ENCODE measurements around the gene ARHGAP23. TPM values are rescaled to one million over a fixed set of nuclear protein-coding genes. Genes with fewer than 3 reads are reported as not detected.
"Not testable (repeated sequence)": the region's sequence is repeated elsewhere in the genome, so short reads cannot be mapped to it uniquely, and the experiment has no call there.

ARHGAP23 gene
- total and polyA plus RNA-seq, 10 donors, result 7.5 to 250 (median 67.0) TPM

- Histone ChIP-seq H3K36me3 (peaks cover 0 to 91% (median 12%) of the 10 kb centered on the region in 6 donors), H3K4me1 (peaks cover 0 to 75% (median 43%) of the 10 kb centered on the region in 6 donors), H3K27ac (peak overlapping the region in 3 of 8 donors; percentile 11 to 42 (median 25)), H3K4me3 (no peak overlapping the region), H3K9me3 (no peaks in the 10 kb centered on the region), H3K27me3 (replicated peaks in 1 of 7) (no peaks in the 10 kb centered on the region)
- DNase-seq, result no peak
- WGBS, 5 donors, result 68 to 86% (median 78%) methylated on average over 13 to 20 of the region's 20 CpGs
- intact Hi-C loops (cut with DNase I; ENCODE audit: low total_unique reads), result no loop called here
- TF ChIP-seq POLR2A (IDR thresholded peaks at IDR 0.05) (no peak), POLR2AphosphoS5 (IDR thresholded peaks at IDR 0.05) (peak in 1 of 3 donors; percentile 25)
Measured at GRCh38 chr17:38469875-38470274, 41.6 kb downstream of the ARHGAP23 start.

DNA sequence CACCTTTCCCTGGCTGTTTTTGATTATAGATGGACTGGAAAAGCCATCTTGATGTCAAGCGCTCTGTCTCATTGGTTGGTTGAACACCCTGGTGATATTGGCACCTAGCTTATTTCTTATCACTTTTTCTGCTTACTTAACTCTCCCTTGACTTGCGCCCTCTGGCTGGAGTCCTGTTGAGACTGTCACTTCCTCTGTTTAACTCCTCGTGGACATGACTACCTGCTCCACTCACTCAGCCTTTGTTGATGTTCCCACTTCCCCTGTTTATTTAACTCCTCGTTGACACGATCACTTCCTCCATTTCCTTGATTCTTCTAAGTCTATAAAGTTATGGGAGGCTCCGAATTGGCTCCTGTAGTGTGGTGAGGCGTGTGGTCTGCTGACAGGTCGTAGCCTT, 43.0 kb downstream of the ARHGAP23 start:
- Histone ChIP-seq H3K4me1 (peaks cover 0 to 72% (median 40%) of the 10 kb centered on the region in 6 donors), H3K27ac (peak overlapping the region in 2 of 8 donors; percentile 14 to 39), H3K36me3 (peaks cover 0 to 99% (median 10%) of the 10 kb centered on the region in 6 donors)
- 56 to 72% (median 66%) methylated on average over 8 of the region's 8 CpGs for WGBS, 5 donors
- H3K4me3 ChIP-seq; H3K9me3 ChIP-seq; intact Hi-C loops (cut with DNase I; ENCODE audit: low total_unique reads); DNase-seq; H3K27me3 ChIP-seq (replicated peaks in 1 of 7): not testable (repeated sequence)
- TF ChIP-seq, protein P1, sequence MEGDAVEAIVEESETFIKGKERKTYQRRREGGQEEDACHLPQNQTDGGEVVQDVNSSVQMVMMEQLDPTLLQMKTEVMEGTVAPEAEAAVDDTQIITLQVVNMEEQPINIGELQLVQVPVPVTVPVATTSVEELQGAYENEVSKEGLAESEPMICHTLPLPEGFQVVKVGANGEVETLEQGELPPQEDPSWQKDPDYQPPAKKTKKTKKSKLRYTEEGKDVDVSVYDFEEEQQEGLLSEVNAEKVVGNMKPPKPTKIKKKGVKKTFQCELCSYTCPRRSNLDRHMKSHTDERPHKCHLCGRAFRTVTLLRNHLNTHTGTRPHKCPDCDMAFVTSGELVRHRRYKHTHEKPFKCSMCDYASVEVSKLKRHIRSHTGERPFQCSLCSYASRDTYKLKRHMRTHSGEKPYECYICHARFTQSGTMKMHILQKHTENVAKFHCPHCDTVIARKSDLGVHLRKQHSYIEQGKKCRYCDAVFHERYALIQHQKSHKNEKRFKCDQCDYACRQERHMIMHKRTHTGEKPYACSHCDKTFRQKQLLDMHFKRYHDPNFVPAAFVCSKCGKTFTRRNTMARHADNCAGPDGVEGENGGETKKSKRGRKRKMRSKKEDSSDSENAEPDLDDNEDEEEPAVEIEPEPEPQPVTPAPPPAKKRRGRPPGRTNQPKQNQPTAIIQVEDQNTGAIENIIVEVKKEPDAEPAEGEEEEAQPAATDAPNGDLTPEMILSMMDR (IDR thresholded peaks at IDR 0.05 in 8 of 11, conservative IDR thresholded peaks at IDR 0.05 in 3 of 11), result peak in 1 of 11 experiments; percentile 25

GRCh38 chr17:38474666-38475065, 46.4 kb downstream of the ARHGAP23 start:
- H3K27me3 ChIP-seq (replicated peaks in 1 of 7); H3K9me3 ChIP-seq; intact Hi-C loops (cut with DNase I; ENCODE audit: low total_unique reads); H3K4me3 ChIP-seq: not testable (repeated sequence)
- peak; percentile 69 for DNase-seq
- Histone ChIP-seq H3K4me1 (peaks cover 0 to 44% (median 18%) of the 10 kb centered on the region in 6 donors), H3K36me3 (peaks cover 0 to 96% (median 2%) of the 10 kb centered on the region in 6 donors), H3K27ac (peak overlapping the region in 4 of 8 donors; percentile 13 to 46 (median 40))
- 49 to 64% (median 62%) methylated on average over 6 to 8 of the region's 8 CpGs for WGBS, 5 donors
- TF ChIP-seq, protein P1 (IDR thresholded peaks at IDR 0.05 in 8 of 11, conservative IDR thresholded peaks at IDR 0.05 in 3 of 11), result peak in 7 of 11 experiments; percentile 15 to 51 (median 35)
- TF ChIP-seq POLR2AphosphoS5 (IDR thresholded peaks at IDR 0.05), result peak in 1 of 3 donors; percentile 54

- 58 to 82% (median 80%) methylated on average over 7 of the region's 7 CpGs for WGBS, 5 donors
- Histone ChIP-seq H3K27me3 (replicated peaks in 1 of 7) (no peaks in the 10 kb centered on the region), H3K4me1 (peaks cover 0 to 30% (median 11%) of the 10 kb centered on the region in 6 donors), H3K27ac (peak overlapping the region in 4 of 8 donors; percentile 4 to 36 (median 14)), H3K36me3 (peaks cover 0 to 95% (median 2%) of the 10 kb centered on the region in 6 donors), H3K9me3 (no peaks in the 10 kb centered on the region), H3K4me3 (no peak overlapping the region)
- DNase-seq, result no peak
- intact Hi-C loops (cut with DNase I; ENCODE audit: low total_unique reads), result no loop called here
- TF ChIP-seq POLR2A (IDR thresholded peaks at IDR 0.05), result no peak
- TF ChIP-seq POLR2AphosphoS5 (IDR thresholded peaks at IDR 0.05), result peak in 1 of 3 donors; percentile 19
Measured at GRCh38 chr17:38476549-38476948, 48.3 kb downstream of the ARHGAP23 start.

DNA sequence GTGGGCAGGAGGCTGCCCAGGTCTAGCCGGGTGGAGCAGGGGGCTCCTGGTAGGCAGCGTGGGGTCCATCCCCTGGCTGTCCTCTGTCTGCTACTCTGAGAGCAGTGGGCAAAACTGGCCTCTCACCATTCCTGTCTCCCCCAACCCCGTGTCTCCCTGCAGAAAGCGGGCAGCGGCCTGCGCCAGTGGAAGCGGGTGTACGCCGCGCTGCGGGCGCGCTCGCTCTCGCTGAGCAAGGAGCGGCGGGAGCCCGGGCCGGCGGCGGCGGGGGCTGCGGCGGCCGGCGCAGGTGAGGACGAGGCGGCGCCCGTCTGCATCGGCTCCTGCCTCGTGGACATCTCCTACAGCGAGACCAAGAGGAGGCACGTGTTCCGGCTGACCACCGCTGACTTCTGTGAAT, 49.2 kb downstream of the ARHGAP23 start:
- H3K4me3 ChIP-seq; DNase-seq; intact Hi-C loops (cut with DNase I; ENCODE audit: low total_unique reads); H3K27me3 ChIP-seq (replicated peaks in 1 of 7); H3K9me3 ChIP-seq: not testable (repeated sequence)
- peaks cover 0 to 30% (median 11%) of the 10 kb centered on the region in 6 donors for H3K4me1 ChIP-seq
- peaks cover 0 to 93% (median 2%) of the 10 kb centered on the region in 6 donors for H3K36me3 ChIP-seq
- peak overlapping the region in 1 of 8 donors; percentile 36 for H3K27ac ChIP-seq
- WGBS, 5 donors, result 93 to 95% (median 95%) methylated on average over 11 to 36 of the region's 36 CpGs
